ENCODE data around the gene CNTRL. TPM values are rescaled to one million over a fixed set of nuclear protein-coding genes. Genes with fewer than 3 reads are reported as not detected.

Gene CNTRL
- total RNA-seq, 1 experiment from 2014 or later: 44.9 TPM

DNA sequence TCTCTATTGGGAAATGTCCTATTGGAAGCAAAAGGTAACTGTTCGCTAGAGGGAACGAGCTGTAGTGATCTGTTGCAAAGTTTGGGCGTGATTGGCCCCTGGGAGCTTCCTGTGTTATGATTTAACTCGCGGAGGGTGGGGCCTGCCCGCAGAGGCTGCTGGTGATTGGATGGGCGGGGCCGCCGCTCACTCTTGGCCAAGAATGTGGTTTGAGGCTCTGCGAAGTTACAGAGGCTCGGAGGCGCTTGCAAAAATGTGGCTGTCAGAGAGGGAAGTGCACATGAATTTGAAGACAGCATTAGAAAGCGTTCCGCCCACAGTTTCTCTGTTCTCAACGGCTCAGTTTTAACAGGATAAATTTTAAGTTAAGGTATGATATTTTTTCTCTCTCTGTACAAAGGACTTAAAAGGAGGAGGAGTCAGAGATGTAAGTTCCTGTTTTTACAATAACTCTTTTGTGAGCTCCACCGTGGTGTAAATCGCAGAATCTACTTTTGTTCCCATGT is 46.9 kb downstream of the CNTRL start:
- Histone ChIP-seq H3K9me2 (ENCODE audit: insufficient read depth) (no peaks in the 10 kb centered on the region), H3F3A (ENCODE audit: insufficient read depth, low read depth) (peaks cover 4% of the 10 kb centered on the region; the same call in 1 of the 2 replicates), H3K27me3 (ENCODE audit: insufficient read depth, low read depth) (no peaks in the 10 kb centered on the region), H4K20me1 (ENCODE audit: insufficient read depth) (no peaks in the 10 kb centered on the region), H3K4me2 (peak overlapping the region; percentile 87), H2AFZ (peak overlapping the region; percentile 82), H3K9me3 (ENCODE audit: insufficient read depth, low read depth) (no peaks in the 10 kb centered on the region), H3K4me3 (peak overlapping the region; percentile 59), H3K4me1 (replicated peaks; ENCODE audit: insufficient read depth) (peaks cover 19% of the 10 kb centered on the region; the same call in 1 of the 2 replicates), H3K36me3 (ENCODE audit: low read depth) (no peaks in the 10 kb centered on the region), H3K27ac (peak overlapping the region; percentile 31), H3K79me2 (ENCODE audit: low read depth) (no peaks in the 10 kb centered on the region)
- ChIA-PET POLR2A (ENCODE audit: unreplicated experiment) (interaction anchor here (0.6 to 0.9 kb wide), 6 partner anchors 10 to 265 kb away, joined by 6 to 9 read pairs (median 7); no protein-coding TSS in a partner anchor), CTCF (interaction anchor here (0.8 kb wide), 1 partner anchor 491 kb away, joined by 3 read pairs; no protein-coding TSS in a partner anchor)
- no peak for TF ChIP-seq EZH2 (IDR thresholded peaks at IDR 0.05; ENCODE audit: low read depth)
- TF ChIP-seq, protein P1, sequence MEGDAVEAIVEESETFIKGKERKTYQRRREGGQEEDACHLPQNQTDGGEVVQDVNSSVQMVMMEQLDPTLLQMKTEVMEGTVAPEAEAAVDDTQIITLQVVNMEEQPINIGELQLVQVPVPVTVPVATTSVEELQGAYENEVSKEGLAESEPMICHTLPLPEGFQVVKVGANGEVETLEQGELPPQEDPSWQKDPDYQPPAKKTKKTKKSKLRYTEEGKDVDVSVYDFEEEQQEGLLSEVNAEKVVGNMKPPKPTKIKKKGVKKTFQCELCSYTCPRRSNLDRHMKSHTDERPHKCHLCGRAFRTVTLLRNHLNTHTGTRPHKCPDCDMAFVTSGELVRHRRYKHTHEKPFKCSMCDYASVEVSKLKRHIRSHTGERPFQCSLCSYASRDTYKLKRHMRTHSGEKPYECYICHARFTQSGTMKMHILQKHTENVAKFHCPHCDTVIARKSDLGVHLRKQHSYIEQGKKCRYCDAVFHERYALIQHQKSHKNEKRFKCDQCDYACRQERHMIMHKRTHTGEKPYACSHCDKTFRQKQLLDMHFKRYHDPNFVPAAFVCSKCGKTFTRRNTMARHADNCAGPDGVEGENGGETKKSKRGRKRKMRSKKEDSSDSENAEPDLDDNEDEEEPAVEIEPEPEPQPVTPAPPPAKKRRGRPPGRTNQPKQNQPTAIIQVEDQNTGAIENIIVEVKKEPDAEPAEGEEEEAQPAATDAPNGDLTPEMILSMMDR (conservative IDR thresholded peaks at IDR 0.05): no peak; the same call in 1 of the 2 replicates
- intact Hi-C loops (cut with micrococcal nuclease; ENCODE audit: unreplicated experiment): loop anchor here (1.0 to 5.0 kb wide), 3 partner anchors 36 to 80 kb away; partner anchors contain the start of genes CNTRL and RAB14
- peak; percentile 93 to 96 for DNase-seq
- BruUV-seq (replicated peaks): no TSS peak

GRCh38 chr9:121122246-121123032 is 47.7 kb downstream of the CNTRL start:
- Histone ChIP-seq H3K4me2 (peak overlapping the region; percentile 87), H2AFZ (peak overlapping the region; percentile 82), H3K4me3 (peak overlapping the region; percentile 59), H3K4me1 (replicated peaks; ENCODE audit: insufficient read depth) (peaks cover 19% of the 10 kb centered on the region; the same call in 1 of the 2 replicates), H3K36me3 (ENCODE audit: low read depth) (no peaks in the 10 kb centered on the region), H3K79me2 (ENCODE audit: low read depth) (no peaks in the 10 kb centered on the region), H4K20me1 (ENCODE audit: insufficient read depth) (no peaks in the 10 kb centered on the region), H3K9me3 (ENCODE audit: insufficient read depth, low read depth) (no peaks in the 10 kb centered on the region), H3K27me3 (ENCODE audit: insufficient read depth, low read depth) (no peaks in the 10 kb centered on the region), H3K27ac (peak overlapping the region; percentile 31; the same call in 1 of the 2 replicates), H3K9me2 (ENCODE audit: insufficient read depth) (no peaks in the 10 kb centered on the region), H3F3A (ENCODE audit: insufficient read depth, low read depth) (peaks cover 4% of the 10 kb centered on the region; the same call in 1 of the 2 replicates)
- TF ChIP-seq EZH2 (IDR thresholded peaks at IDR 0.05; ENCODE audit: low read depth): no peak
- TF ChIP-seq, protein P1 (conservative IDR thresholded peaks at IDR 0.05): no peak
- no peak for DNase-seq
- ChIA-PET POLR2A (ENCODE audit: unreplicated experiment) (no interaction called here), CTCF (no interaction called here)
- intact Hi-C loops (cut with micrococcal nuclease; ENCODE audit: unreplicated experiment): loop anchor here (5.0 kb wide), 1 partner anchor 35 kb away; no protein-coding TSS in a partner anchor
- no TSS peak for BruUV-seq (replicated peaks)

GRCh38 chr9:121123816-121124535 is 49.2 kb downstream of the CNTRL start:
- DNase-seq: no peak
- Histone ChIP-seq H3K4me1 (replicated peaks; ENCODE audit: insufficient read depth) (peaks cover 19% of the 10 kb centered on the region; the same call in 1 of the 2 replicates), H3K4me2 (no peak overlapping the region), H3K36me3 (ENCODE audit: low read depth) (no peaks in the 10 kb centered on the region), H2AFZ (no peak overlapping the region), H3K4me3 (no peak overlapping the region), H4K20me1 (ENCODE audit: insufficient read depth) (no peaks in the 10 kb centered on the region), H3F3A (ENCODE audit: insufficient read depth, low read depth) (peaks cover 4% of the 10 kb centered on the region; the same call in 1 of the 2 replicates), H3K9me2 (ENCODE audit: insufficient read depth) (no peaks in the 10 kb centered on the region), H3K27me3 (ENCODE audit: insufficient read depth, low read depth) (no peaks in the 10 kb centered on the region), H3K27ac (no peak overlapping the region), H3K9me3 (ENCODE audit: insufficient read depth, low read depth) (no peaks in the 10 kb centered on the region), H3K79me2 (ENCODE audit: low read depth) (no peaks in the 10 kb centered on the region)
- ChIA-PET POLR2A (ENCODE audit: unreplicated experiment) (no interaction called here), CTCF (interaction anchor here (0.6 kb wide), 1 partner anchor 30 kb away, joined by 4 read pairs; no protein-coding TSS in a partner anchor)
- intact Hi-C loops (cut with micrococcal nuclease; ENCODE audit: unreplicated experiment): loop anchor here (5.0 kb wide), 1 partner anchor 33 kb away; no protein-coding TSS in a partner anchor
- TF ChIP-seq EZH2 (IDR thresholded peaks at IDR 0.05; ENCODE audit: low read depth): no peak
- TF ChIP-seq, protein P1 (conservative IDR thresholded peaks at IDR 0.05): no peak
- no TSS peak for BruUV-seq (replicated peaks)

Measured in PC-9 (cell line).